Stromal cell of bone marrow (primary cell): ENCODE results near the gene P3H2.
"Not testable (repeated sequence)": the region's sequence is repeated elsewhere in the genome, so short reads cannot be mapped to it uniquely, and the experiment has no call there.

Experiments
- DNase-seq: peaks from one replicate; pipeline ENCODE4 v3.0.0-alpha.2; 2012; ENCODE audit warnings: low read depth

P3H2 gene

GRCh38 chr3:189978753-189979152, 141.9 kb downstream of the P3H2 start:
- DNase-seq: peak; percentile 51

- DNase-seq: no peak
Observed at GRCh38 chr3:189977174-189977573, 143.5 kb downstream of the P3H2 start.

- DNase-seq: no peak
Observed at GRCh38 chr3:189975391-189975990, 145.2 kb downstream of the P3H2 start.

- DNase-seq: no peak
Observed at GRCh38 chr3:189974359-189974758, 146.3 kb downstream of the P3H2 start.

GRCh38 chr3:189967254-189967865, 153.3 kb downstream of the P3H2 start:
- DNase-seq: peak; percentile 44

- DNase-seq: no peak
Observed at GRCh38 chr3:189966843-189967242, 153.9 kb downstream of the P3H2 start.

- no peak for DNase-seq
Observed at GRCh38 chr3:189964623-189965332, 155.9 kb downstream of the P3H2 start.

- DNase-seq: no peak
Observed at GRCh38 chr3:189962466-189962865, 158.2 kb downstream of the P3H2 start.

GRCh38 chr3:189961522-189962161, 159.1 kb downstream of the P3H2 start:
- peak; percentile 72 for DNase-seq

GRCh38 chr3:189961086-189961485, 159.6 kb downstream of the P3H2 start:
- not testable (repeated sequence) for DNase-seq

- no peak for DNase-seq
Observed at GRCh38 chr3:189954733-189955665, 165.7 kb downstream of the P3H2 start.

GRCh38 chr3:189953551-189953950, 167.1 kb downstream of the P3H2 start:
- peak; percentile 44 for DNase-seq

- no peak for DNase-seq
Observed at GRCh38 chr3:189952272-189952671, 168.4 kb downstream of the P3H2 start.

GRCh38 chr3:189950258-189950657, 170.4 kb downstream of the P3H2 start:
- DNase-seq: no peak

GRCh38 chr3:189949580-189949979, 171.1 kb downstream of the P3H2 start:
- DNase-seq: no peak

GRCh38 chr3:189948724-189949045, 172.0 kb downstream of the P3H2 start:
- DNase-seq: no peak

GRCh38 chr3:189947948-189948723, 172.6 kb downstream of the P3H2 start:
- peak; percentile 32 for DNase-seq

- DNase-seq: peak; percentile 25
Observed at GRCh38 chr3:189947068-189947467, 173.6 kb downstream of the P3H2 start.

GRCh38 chr3:189945935-189946709, 174.6 kb downstream of the P3H2 start:
- DNase-seq: no peak
